Small intestine (tissue), 7 donors: ENCODE measurements around the gene BLVRB. TPM values are rescaled to one million over a fixed set of nuclear protein-coding genes. Genes with fewer than 3 reads are reported as not detected.

Source experiments
- DNase-seq, 2 donors: peaks; one replicate each; pipeline versions ENCODE4 v3.0.0 to v3.0.0-alpha.2; 2013
- FAIRE-seq: peaks from 2 replicates; lab custom pipeline; 2012; peaks lifted over from hg19 to GRCh38; lab: Jason Lieb, UNC
- H3K27ac ChIP-seq, 3 donors: one replicate each; pipeline ENCODE4 v1.5.1; 2013; ENCODE audit warnings: low read length in 2 of 3, mild to moderate bottlenecking in 2 of 3, control low read depth in 1 of 3, inconsistent platforms in 1 of 3, low read depth in 1 of 3, moderate library complexity in 1 of 3
- H3K27me3 ChIP-seq, 3 donors: one replicate each; pipeline ENCODE4 v1.6.1; 2013; ENCODE audit warnings: low read length in 3 of 3, inconsistent platforms in 1 of 3; ENCODE audit not compliant: control insufficient read depth in 3 of 3, insufficient read depth in 3 of 3
- H3K36me3 ChIP-seq, 3 donors: one replicate each; pipeline ENCODE4 v1.6.1; 2013; ENCODE audit warnings: low read length in 3 of 3, inconsistent platforms in 1 of 3, low read depth in 1 of 3, mild to moderate bottlenecking in 1 of 3, moderate library complexity in 1 of 3; ENCODE audit not compliant: control insufficient read depth in 3 of 3, insufficient read depth in 2 of 3
- H3K4me1 ChIP-seq, 3 donors: one replicate each; pipeline ENCODE4 v1.6.1; 2013; ENCODE audit warnings: low read length in 2 of 3, inconsistent platforms in 1 of 3, low read depth in 1 of 3, mild to moderate bottlenecking in 1 of 3, moderate library complexity in 1 of 3; ENCODE audit not compliant: control insufficient read depth in 3 of 3, insufficient read depth in 2 of 3
- H3K4me3 ChIP-seq, 3 donors: one replicate each; pipeline ENCODE4 v1.5.1; 2013; ENCODE audit warnings: low read length in 3 of 3, control low read depth in 1 of 3, inconsistent platforms in 1 of 3, low read depth in 1 of 3, mild to moderate bottlenecking in 1 of 3, moderate library complexity in 1 of 3
- H3K9me3 ChIP-seq, 2 donors: one replicate each; pipeline ENCODE4 v1.6.1; 2013; ENCODE audit warnings: low read depth in 1 of 2, low read length in 1 of 2; ENCODE audit not compliant: control insufficient read depth in 2 of 2, insufficient read depth in 1 of 2
- WGBS, 3 donors: extraction: QIAGEN DNeasy Blood & Tissue Kit; methylation state at CpG; one replicate each; pipeline ENCODE4 v1.1.7; 2013; 5-methylcytosine and 5-hydroxymethylcytosine counted together
- polyA plus RNA-seq, 4 donors: library from polyadenylated mRNA; stranded (reverse) in 3 of 4; unstranded in 1 of 4; fragments of 200-250 nt in 3 of 4; fragments of 120-200 nt in 1 of 4; gene quantifications; one replicate each; pipeline versions ENCODE4 v1.2.1 to v1.2.3, GENCODE V29; 2013
- donor health status: healthy with polysubstance abuse.
- donor health status: control.
- donor health status: control.
- donor health status: Bipolar disorder and iron deficiency.
- donor health status: healthy.

BLVRB gene
- polyA plus RNA-seq, 4 donors, result 101 to 206 (median 201) TPM

GRCh38 chr19:40444825-40445312 is 20.7 kb downstream of the BLVRB start:
- Histone ChIP-seq H3K9me3 (no peaks in the 10 kb centered on the region), H3K4me3 (peak overlapping the region; percentile 27 to 85 (median 77)), H3K27me3 (no peaks in the 10 kb centered on the region), H3K4me1 (peaks cover 0 to 9% (median 3%) of the 10 kb centered on the region in 3 donors), H3K27ac (peak overlapping the region in 2 of 3 donors; percentile 90 to 95), H3K36me3 (peaks cover 5 to 49% (median 7%) of the 10 kb centered on the region in 3 donors)
- no peak for FAIRE-seq
- no peak for DNase-seq
- 3 to 17% (median 12%) methylated on average over 18 of the region's 18 CpGs for WGBS, 3 donors

DNA sequence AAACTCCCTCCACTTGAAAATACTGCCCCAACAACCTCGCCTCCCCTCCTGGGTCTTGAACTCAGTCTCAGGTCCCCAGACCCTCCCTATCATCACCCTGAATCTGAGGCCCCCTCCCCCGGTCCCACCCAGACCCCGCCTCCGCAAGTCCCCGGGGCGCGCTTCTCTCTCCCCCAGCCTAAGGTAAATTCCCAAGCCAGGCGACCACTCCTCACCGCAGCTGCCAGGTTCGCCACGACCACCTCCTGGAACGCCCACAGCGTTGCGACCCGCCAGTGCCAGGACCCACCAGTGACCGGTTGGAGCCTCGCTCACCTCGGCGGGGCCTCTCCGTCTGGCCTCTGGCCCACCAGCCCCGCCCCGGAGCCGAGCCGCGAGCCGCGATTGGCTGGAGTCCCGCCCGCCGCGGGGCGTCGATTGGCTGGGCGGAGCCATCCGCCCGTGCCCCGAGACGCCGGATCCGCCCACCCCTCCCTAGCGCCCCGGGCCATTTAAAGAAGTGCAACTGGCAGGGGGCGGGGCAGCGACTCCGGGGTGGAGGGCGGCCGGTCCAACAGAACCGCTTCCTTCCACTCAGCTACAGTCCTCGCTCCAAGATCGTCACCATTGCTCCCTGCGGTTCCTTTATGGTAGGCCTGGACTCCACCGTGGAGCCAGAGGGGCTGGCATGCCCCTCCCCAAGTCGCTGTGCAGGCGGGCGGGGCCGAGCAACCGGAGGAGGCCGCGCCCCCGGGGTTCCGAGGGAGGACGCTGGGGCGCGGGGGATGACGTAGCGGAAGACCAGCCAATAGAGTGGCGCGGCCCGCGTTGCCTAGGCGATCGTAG is 21.3 kb downstream of the BLVRB start, which contains the start of gene SERTAD3:
TSS of gene SERTAD3 (minus strand) at position 336 of the 825 bp plus-strand sequence. CDS start 2,255 bp downstream, outside the sequence.
- DNase-seq (peak; percentile 95 to 99), FAIRE-seq (no peak)
- Histone ChIP-seq H3K4me3 (peak within 1 kb of the TSS; percentile 77 to 94 (median 85)), H3K9me3 (no peaks in the 10 kb centered on the region), H3K36me3 (peaks cover 5 to 48% (median 7%) of the 10 kb centered on the region in 3 donors), H3K27me3 (no peaks in the 10 kb centered on the region), H3K4me1 (peaks cover 0 to 9% (median 3%) of the 10 kb centered on the region in 3 donors), H3K27ac (peak within 1 kb of the TSS; percentile 86 to 99 (median 95))
- 0% methylated on average over 64 to 72 of the region's 72 CpGs for WGBS, 3 donors

GRCh38 chr19:40443131-40443999 is 22.2 kb downstream of the BLVRB start:
- peak overlapping the region; percentile 86 to 99 (median 93) for H3K27ac ChIP-seq
- no peaks in the 10 kb centered on the region for H3K27me3 ChIP-seq
- peak overlapping the region; percentile 77 to 94 (median 85) for H3K4me3 ChIP-seq
- 0 to 1% (median 0%) methylated on average over 43 to 52 of the region's 52 CpGs for WGBS, 3 donors
- no peaks in the 10 kb centered on the region for H3K9me3 ChIP-seq
- no peak for FAIRE-seq
- H3K36me3 ChIP-seq, result peaks cover 5 to 40% (median 7%) of the 10 kb centered on the region in 3 donors
- peaks cover 0 to 9% (median 3%) of the 10 kb centered on the region in 3 donors for H3K4me1 ChIP-seq
- peak; percentile 100 for DNase-seq

DNA sequence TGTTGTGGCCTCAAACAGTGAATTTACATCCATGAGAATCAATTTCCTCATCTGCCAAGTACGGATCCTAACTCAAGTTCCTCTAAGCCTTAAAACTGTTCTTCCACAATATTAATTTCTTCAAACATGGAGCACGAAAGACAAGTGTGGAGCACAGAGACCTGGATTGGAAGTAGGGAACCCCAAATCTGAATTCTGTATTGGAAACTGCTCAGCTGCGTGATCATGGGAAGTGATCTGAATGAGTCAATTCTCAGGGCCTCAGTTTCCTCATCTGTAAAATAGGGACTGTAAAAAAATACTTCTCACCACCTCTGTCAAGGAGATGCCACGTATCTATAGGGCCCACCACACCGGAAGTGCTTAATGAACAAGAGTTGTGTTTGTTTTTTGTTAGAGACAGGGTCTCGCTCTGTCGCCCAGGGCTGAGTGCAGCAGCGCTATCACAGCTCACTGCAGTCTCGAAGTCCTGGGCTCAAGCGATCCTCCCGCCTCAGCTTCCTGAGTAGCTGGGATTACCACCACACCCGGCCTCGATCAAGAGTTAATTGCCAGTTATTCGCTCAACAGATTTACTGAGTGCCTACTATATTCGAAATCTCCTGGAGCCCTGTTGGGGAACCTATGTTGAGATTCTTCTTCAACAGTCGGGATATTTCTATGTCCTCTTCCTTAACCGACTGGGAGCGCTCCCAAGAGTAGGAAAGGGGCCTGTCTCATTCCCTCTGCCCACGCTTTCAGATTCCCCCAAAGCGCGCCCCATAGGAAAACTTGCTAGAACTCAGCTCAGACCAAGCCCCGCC is 23.0 kb downstream of the BLVRB start:
- WGBS, 3 donors, result 16 to 21% (median 18%) methylated on average over 22 of the region's 22 CpGs
- DNase-seq (no peak), FAIRE-seq (no peak)
- peaks cover 4 to 32% (median 5%) of the 10 kb centered on the region in 3 donors for H3K36me3 ChIP-seq
- peak overlapping the region in 2 of 3 donors; percentile 69 to 78 for H3K27ac ChIP-seq
- H3K27me3 ChIP-seq, result no peaks in the 10 kb centered on the region
- H3K4me1 ChIP-seq, result peaks cover 0 to 9% (median 3%) of the 10 kb centered on the region in 3 donors
- no peaks in the 10 kb centered on the region for H3K9me3 ChIP-seq
- H3K4me3 ChIP-seq, result peak overlapping the region in 2 of 3 donors; percentile 52 to 85

GRCh38 chr19:40441719-40442253 is 23.8 kb downstream of the BLVRB start:
- WGBS, 3 donors, result 81 to 86% (median 86%) methylated on average over 11 of the region's 11 CpGs
- peaks cover 4 to 25% (median 5%) of the 10 kb centered on the region in 3 donors for H3K36me3 ChIP-seq
- H3K27ac ChIP-seq, result no peak overlapping the region
- FAIRE-seq (no peak), DNase-seq (no peak)
- H3K4me1 ChIP-seq, result peaks cover 0 to 9% (median 3%) of the 10 kb centered on the region in 3 donors
- H3K4me3 ChIP-seq, result no peak overlapping the region
- H3K9me3 ChIP-seq, result no peaks in the 10 kb centered on the region
- H3K27me3 ChIP-seq, result no peaks in the 10 kb centered on the region

GRCh38 chr19:40438284-40438683 is 27.3 kb downstream of the BLVRB start:
- no peaks in the 10 kb centered on the region for H3K9me3 ChIP-seq
- no peaks in the 10 kb centered on the region for H3K27me3 ChIP-seq
- WGBS, 3 donors, result 86 to 100% (median 97%) methylated on average over 3 of the region's 3 CpGs
- no peak overlapping the region for H3K27ac ChIP-seq
- no peak overlapping the region for H3K4me3 ChIP-seq
- DNase-seq (no peak), FAIRE-seq (no peak)
- peaks cover 4 to 23% (median 5%) of the 10 kb centered on the region in 3 donors for H3K36me3 ChIP-seq
- H3K4me1 ChIP-seq, result peaks cover 0 to 11% (median 3%) of the 10 kb centered on the region in 3 donors

GRCh38 chr19:40433391-40434216 is 31.9 kb downstream of the BLVRB start:
- no peaks in the 10 kb centered on the region for H3K9me3 ChIP-seq
- H3K4me3 ChIP-seq, result peak overlapping the region; percentile 23 to 51 (median 48)
- peaks cover 0 to 18% (median 0%) of the 10 kb centered on the region in 3 donors for H3K4me1 ChIP-seq
- H3K27me3 ChIP-seq, result no peaks in the 10 kb centered on the region
- H3K27ac ChIP-seq, result peak overlapping the region; percentile 85 to 96 (median 95)
- no peak for FAIRE-seq
- peak; percentile 93 to 94 for DNase-seq
- no peaks in the 10 kb centered on the region for H3K36me3 ChIP-seq
- 2 to 6% (median 3%) methylated on average over 33 to 50 of the region's 50 CpGs for WGBS, 3 donors
